GM18505 (cell line): Measurements from ENCODE around the gene FBLIM1.

ENCODE experiments used
- ATAC-seq: cut with Tn5 transposase; IDR thresholded peaks from one replicate; pipeline ENCODE4 v1.9.1; 2021; ENCODE audit not compliant: unreplicated experiment
- POLR2A ChIP-seq: IDR thresholded peaks from 4 replicates; pipeline ENCODE4 v1.6.1; 2011; ENCODE audit warnings: borderline replicate concordance; ENCODE audit not compliant: insufficient read depth, insufficient read length; ENCODE audit errors: extremely low read depth

FBLIM1 gene

GRCh38 chr1:15771836-15772515, 13.4 kb downstream of the FBLIM1 start:
- ATAC-seq = no peak

GRCh38 chr1:15775706-15776105, 17.1 kb downstream of the FBLIM1 start:
- no peak for TF ChIP-seq POLR2A
- ATAC-seq = no peak

More at GRCh38 chr1:15771836-15772515, 13.4 kb downstream of the FBLIM1 start:
- no peak for TF ChIP-seq POLR2A

GRCh38 chr1:15777909-15778707, 19.5 kb downstream of the FBLIM1 start:
- TF ChIP-seq POLR2A = no peak
- no peak for ATAC-seq

GRCh38 chr1:15785683-15786082, 27.1 kb downstream of the FBLIM1 start:
- ATAC-seq = no peak
- TF ChIP-seq POLR2A = no peak

GRCh38 chr1:15786581-15786980, 28.0 kb downstream of the FBLIM1 start:
- no peak for ATAC-seq
- TF ChIP-seq POLR2A = no peak

GRCh38 chr1:15788624-15789301, 30.2 kb downstream of the FBLIM1 start:
- ATAC-seq = no peak

GRCh38 chr1:15796086-15796462, 37.5 kb downstream of the FBLIM1 start:
- TF ChIP-seq POLR2A = no peak
- no peak for ATAC-seq

More at GRCh38 chr1:15788624-15789301, 30.2 kb downstream of the FBLIM1 start:
- no peak for TF ChIP-seq POLR2A

GRCh38 chr1:15797614-15798390, 39.2 kb downstream of the FBLIM1 start:
- ATAC-seq = no peak
- TF ChIP-seq POLR2A = no peak

- TF ChIP-seq POLR2A = no peak
- ATAC-seq = no peak
Measured at GRCh38 chr1:15799004-15799867, 40.6 kb downstream of the FBLIM1 start.

- TF ChIP-seq POLR2A = no peak
Measured at GRCh38 chr1:15799928-15800835, 41.6 kb downstream of the FBLIM1 start.

GRCh38 chr1:15802234-15802965, 43.8 kb downstream of the FBLIM1 start:
- no peak for ATAC-seq
- no peak for TF ChIP-seq POLR2A

More at GRCh38 chr1:15799928-15800835, 41.6 kb downstream of the FBLIM1 start:
- no peak for ATAC-seq

- ATAC-seq = no peak
- no peak for TF ChIP-seq POLR2A
Measured at GRCh38 chr1:15803380-15803779, 44.8 kb downstream of the FBLIM1 start.
